Activated CD4-positive, CD25-positive, alpha-beta regulatory T cell (primary cell): ENCODE data around the gene OR56B4.
"Not testable (repeated sequence)": the region's sequence is repeated elsewhere in the genome, so short reads cannot be mapped to it uniquely, and the experiment has no call there.

Experiments used
- DNase-seq, 4 experiments: peaks; one replicate each; lab custom pipeline; 2025; lab: John Stamatoyannopoulos, UW

Gene OR56B4

DNA sequence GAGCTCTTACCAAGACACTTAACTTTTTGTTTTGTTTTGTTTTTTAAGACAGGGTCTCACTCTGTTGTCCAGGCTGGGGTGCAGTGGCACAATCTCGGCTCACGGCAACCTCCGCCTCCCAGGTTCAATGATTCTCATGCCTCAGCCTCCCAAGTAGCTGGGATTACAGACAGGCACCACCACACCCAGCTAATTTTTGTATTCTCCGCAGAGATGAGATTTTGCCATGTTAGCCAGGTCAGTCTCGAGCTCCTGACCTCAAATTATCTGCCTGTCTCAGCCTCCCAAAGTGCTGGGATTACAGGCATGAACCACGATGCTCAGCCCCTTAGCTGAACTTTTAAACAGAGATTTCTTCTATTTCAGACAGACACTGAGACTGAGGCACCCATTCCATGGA is at the start of gene OR56B4:
Gene OR56B4, plus strand, starts transcription at position 301 of the 400 bp plus-strand sequence. Its CDS starts 95 bp downstream, at position 396.
- DNase-seq: not testable (repeated sequence)

DNA sequence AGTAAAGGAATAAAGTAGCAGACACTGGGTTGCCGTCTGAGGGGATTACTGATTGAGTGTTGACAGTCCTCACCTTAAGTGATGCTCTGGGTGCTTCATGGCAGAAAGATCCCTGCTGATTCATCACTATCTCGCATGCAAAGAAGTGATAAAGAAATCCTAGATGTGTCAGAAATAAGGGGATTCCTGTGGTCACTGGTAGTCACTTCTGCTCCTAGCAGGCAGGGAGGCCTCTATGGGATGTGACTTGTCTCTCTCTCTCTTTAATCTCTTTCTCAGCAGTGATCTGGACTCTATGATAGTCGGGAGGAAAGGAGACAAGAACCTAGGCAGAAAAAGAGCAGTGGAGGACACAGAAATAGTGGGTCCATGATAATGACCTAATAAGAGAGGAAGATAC is 46.0 kb upstream of the OR56B4 start:
- DNase-seq: no peak

DNA sequence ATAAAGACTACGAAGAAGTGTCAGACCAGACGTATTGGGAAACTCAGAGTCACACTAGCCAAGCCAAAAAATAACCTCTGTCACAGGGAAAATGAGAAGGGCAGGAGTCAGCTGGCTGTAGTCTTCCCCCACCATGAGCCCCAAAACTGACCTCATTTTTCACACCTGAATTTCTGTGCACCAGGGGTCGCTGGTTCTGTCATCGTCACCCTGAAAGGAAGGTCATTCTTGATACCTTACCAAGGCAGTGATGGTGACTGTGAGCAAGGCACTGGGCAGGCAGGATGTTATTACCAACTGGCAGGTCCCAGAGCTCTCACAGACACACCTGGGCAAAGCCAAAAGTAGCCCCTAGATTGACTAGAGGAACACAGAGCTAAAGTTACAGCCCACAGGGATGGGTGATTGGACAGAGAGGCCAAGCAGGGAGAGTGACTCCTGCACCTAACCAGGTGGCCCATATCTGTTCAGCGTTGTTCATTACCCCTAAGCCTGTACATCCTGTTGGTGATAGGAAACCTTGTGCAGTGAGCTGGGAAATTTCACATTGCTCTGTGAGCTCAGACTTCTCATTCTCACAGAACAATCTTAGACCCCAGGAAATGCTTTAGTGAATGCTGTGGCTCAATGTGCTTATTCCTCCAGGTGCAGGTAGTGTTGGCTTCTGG is 44.7 kb upstream of the OR56B4 start:
- no peak for DNase-seq

DNA sequence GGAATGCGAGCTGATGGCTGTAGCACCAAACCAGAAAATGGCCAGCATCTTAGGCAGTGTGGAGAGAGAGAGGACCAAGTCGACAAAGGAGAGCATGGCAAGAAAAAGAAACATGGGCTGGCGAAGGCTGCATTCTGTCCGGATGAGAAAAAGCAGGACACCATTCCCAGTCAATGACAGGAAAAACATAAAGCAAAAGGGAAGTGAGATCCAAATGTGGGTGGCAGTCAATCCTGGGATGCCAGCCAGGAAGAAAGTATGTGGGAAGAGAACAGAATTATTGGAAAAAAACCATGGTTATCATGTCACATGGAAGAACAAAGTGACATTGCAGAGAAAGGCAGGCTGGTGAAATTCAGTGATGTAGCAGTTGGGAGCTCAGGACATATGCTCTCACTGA is 40.0 kb upstream of the OR56B4 start:
- no peak for DNase-seq

- DNase-seq: not testable (repeated sequence)
Observed at GRCh38 chr11:6076443-6076842, 31.0 kb upstream of the OR56B4 start.

DNA sequence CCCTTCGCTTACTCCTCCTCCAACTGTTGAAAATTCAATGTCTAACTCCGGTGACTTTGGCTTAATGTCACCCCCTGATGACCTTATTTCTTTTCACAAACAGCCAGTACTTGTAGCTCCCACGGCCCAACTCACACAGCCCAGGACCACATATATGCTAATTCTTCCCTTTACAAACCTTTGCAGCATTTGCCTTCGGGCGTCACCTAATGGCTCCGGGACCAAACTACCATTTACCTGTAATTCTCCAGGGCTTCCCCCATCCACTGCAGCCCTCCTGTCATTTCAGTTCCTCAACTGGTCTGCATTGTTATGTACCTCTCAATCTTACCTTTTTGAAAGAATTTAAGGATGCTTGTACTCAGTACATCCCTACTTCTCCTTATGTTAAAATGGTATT is 29.8 kb upstream of the OR56B4 start:
- no peak for DNase-seq

DNA sequence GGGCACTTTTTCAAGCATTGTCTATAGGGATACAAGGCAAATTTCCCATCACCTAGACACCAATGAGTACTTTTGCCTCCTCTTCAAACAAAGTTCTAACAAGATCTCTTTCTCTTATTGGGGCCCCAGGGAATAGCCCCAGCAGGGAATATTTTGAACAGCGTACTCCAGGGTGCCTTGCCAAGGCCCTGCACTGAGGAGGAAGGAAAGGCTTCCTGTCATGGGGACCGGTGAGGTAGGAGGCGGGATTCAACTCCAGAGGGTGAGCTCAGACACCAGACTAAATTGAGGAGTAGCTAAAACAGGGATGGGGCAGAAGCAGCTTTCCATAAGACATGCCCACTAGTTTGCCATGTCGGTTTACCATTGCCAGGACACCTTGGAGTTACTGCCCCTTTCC is 28.0 kb upstream of the OR56B4 start:
- DNase-seq: no peak

DNA sequence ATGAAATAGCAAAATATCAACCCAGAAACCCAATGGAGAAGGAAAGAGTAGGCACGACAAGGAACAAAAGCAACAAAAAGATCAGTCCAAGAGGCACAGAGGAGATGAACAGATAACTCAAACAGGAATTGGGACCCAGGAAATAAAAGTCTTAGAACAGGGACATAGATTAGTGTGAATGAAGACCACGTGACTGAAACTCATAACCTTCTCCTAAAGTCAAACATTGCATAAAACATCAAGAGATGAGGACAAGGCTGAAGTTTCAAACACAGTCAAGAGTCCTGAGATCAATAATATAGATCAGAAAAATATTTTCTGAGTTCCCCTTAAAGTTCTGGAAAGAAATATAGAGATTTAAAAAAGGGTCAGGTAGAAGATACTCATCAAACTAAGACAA is 24.4 kb upstream of the OR56B4 start:
- DNase-seq: no peak

GRCh38 chr11:6084587-6084986 is 22.9 kb upstream of the OR56B4 start:
- no peak for DNase-seq

GRCh38 chr11:6094186-6094585 is 13.3 kb upstream of the OR56B4 start:
- no peak for DNase-seq

DNA sequence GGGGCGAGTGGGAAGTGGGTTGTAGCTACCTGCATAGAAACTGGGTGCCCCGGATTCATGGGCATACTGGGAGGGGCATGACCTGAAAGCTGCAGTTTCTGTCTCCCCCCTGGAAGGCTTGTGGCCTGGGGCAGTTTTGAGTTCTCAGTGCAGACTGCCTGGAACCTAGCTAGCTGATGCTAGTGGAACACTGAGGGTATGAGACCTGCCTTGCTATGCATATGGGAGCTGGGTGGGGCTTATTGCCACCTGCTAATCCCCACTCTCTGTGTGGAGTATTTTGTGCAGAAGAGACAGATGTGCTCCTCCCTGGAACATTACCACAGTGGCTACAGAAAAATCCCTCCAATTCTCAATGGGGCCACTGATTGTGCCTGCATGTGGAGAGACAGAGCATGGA is 11.7 kb upstream of the OR56B4 start:
- DNase-seq: no peak

- no peak for DNase-seq
Observed at GRCh38 chr11:6096417-6096816, 11.1 kb upstream of the OR56B4 start.

DNA sequence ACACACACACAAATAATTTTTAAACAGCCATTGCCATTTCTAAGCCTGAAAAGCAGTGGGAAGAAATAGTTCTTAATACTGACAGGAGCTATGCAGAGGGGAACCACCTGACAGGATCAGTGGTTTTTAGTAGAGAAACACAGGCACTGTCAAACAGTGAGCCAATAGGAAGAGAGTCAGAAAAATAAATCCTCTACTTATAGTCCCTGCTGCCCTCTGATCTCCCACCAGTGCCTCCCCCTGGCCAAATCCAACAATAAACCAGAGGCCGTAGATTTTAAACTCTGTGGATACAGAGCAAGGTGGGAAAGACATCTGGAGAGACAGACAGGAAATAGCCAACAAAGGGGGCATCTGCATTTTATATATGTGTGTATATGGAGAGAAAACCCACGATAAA is 7.9 kb upstream of the OR56B4 start:
- no peak for DNase-seq

DNA sequence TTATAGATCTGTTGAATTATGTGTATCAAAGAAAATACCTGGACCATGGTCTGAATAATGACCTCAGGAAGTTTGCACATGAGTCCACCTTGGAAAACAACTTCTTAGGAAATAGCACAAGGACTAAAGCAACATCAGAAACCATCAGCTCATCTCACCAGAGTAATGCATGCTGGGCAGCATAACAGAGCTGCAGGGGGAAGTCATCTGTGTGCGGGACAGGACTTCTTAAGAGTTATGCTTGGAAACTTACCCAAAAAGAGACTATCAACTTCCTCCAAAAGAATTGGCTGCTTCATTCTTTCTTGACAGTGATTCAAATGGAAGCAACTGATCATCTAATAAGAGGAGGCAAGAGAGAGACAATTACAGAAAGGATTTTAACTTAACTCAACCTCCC is 2.5 kb downstream of the OR56B4 start:
- DNase-seq: no peak

DNA sequence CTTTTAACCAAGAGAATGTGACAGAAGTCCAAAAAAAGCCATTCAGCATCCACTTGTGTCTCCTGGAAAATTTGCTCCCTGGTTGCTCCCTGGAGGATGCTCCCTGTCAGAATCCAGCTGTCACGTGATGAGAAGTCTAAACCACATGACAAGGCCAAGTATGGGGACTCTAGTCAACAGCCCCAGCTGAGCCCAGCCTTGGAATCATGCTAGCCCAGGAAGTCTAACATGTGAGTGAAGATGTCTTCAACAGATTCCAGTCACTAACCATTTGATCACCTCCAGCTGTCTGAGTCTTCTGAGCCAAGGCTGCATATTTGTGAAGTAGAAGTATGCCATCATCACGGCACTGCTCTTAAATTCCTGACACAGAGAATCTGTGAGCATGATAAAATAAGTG is 4.2 kb downstream of the OR56B4 start:
- DNase-seq: no peak

DNA sequence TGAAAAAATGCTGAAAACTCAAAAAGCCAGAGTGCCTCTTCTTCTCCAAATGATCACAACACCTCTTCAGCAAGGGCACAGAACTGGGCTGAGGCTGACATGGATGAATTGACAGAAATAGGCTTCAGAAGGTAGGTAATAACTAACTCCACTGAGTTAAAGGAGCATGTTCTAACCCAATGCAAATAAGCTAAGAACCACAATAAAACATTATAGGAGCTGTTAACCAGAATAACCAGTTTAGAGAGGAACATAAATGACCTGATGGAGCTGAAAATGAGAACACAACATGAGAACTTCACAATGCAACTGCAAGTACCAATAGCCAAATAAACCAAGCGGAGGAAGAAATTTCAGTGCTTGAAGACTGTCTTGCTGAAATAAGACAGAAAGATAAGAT is 9.2 kb downstream of the OR56B4 start:
- no peak for DNase-seq

DNA sequence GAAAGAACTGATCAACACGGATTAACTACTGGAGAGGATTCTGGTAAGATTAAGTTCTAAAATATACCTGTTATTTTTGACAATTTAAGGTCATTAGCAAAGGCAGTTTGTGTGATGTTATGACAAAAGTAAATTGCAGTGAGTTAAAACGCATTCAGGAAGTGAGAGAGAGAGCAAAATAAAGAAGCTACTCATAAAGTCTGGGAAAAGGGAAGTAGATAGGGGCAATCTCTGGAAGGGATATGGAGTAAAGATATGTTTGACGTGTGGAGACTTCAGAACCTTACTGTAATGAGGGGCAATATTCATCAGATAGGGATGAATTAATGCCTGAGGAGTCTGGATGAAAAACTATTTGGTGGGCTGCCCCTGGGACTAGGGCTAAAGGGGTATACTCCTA is 16.8 kb downstream of the OR56B4 start:
- no peak for DNase-seq

DNA sequence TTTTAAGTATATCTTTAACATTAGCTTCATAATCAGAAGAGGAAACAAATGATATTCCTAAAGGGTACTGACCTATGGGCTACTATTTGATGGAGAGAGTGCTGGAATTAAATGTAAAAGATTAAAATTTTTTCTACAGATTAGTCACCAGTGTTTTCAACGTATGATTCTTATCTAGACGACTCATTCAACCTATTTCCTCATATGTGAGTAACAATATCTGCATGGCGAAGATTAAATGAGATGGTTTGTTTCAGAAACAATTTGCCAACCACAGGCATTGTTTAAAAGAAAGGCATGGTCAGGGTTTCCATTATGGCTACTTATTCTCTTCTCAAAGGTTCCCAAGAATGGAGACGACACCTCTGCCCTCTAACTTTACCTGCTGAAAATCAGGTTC is 20.4 kb downstream of the OR56B4 start:
- DNase-seq: no peak

DNA sequence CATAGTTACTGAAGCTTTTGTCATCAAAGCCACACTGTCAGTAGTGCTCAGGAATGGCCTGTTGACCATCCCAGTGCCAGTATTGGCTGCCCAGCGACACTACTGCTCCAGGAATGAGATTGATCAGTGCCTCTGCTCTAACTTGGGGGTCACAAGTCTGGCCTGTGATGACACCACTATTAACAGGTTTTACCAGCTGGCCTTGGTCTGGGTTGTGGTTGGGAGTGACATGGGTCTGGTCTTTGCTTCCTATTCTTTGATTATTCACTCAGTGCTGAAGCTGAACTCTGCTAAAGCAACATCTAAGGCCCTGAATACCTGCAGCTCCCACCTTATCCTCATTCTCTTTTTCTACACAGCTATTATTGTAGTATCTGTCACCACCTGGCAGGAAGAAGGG is 21.5 kb downstream of the OR56B4 start:
- no peak for DNase-seq

- no peak for DNase-seq
Observed at GRCh38 chr11:6129635-6130034, 22.2 kb downstream of the OR56B4 start.

GRCh38 chr11:6132431-6132830 is 24.9 kb downstream of the OR56B4 start:
- no peak for DNase-seq

GRCh38 chr11:6135936-6136335 is 28.5 kb downstream of the OR56B4 start:
- not testable (repeated sequence) for DNase-seq

DNA sequence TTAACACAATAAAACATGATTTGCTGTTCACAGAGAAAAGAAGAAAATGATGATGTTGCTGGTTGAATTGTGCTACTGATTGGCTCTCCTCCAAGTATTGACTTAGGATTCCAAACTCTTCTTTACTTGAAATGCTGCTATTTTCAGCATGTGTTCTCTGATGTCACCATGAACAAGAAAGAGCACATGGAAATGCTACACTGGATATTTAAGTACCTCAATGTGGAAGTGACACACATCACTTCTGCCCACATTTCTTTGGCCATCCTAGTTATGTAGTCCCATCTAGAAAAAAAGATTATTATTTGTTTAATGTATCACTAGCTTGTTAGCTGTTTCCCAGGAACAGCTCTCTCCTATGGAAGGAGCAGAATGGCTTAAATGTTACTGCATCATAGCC is 35.5 kb downstream of the OR56B4 start:
- DNase-seq: no peak

- not testable (repeated sequence) for DNase-seq
Observed at GRCh38 chr11:6143737-6144136, 36.3 kb downstream of the OR56B4 start.

- DNase-seq: no peak
Observed at GRCh38 chr11:6151117-6151516, 43.6 kb downstream of the OR56B4 start.
